Neural cell (in vitro differentiated cells): ENCODE results near the gene SOS1. TPM values are rescaled to one million over a fixed set of nuclear protein-coding genes. Genes with fewer than 3 reads are reported as not detected.

Experiments
- H2AFZ ChIP-seq: fragments of 200-600, 300-800 bp; sonication (generic), shearing (Covaris generic); 2 replicates; pipeline ENCODE4 v1.6.0; 2014; ENCODE audit warnings: low read depth, mild to moderate bottlenecking, antibody characterized with exemption, low read length, moderate library complexity
- H3F3A ChIP-seq: fragments of 200-600 bp; shearing (Covaris generic); 2 replicates; pipeline ENCODE4 v1.6.1; 2016; ENCODE audit warnings: mild to moderate bottlenecking, moderate library complexity, mixed read lengths, antibody characterized with exemption, low read length; ENCODE audit not compliant: insufficient read depth, poor library complexity, severe bottlenecking
- H3K27ac ChIP-seq: fragments of 200-600, 300-800 bp; sonication (generic), shearing (Covaris generic); 2 replicates; pipeline ENCODE4 v1.5.1; 2014; ENCODE audit warnings: mild to moderate bottlenecking, low read length, moderate library complexity
- H3K27me3 ChIP-seq: fragments of 300-800, 200-600 bp; sonication (generic), shearing (Covaris generic); 2 replicates; pipeline ENCODE4 v1.6.0; 2014; ENCODE audit warnings: mild to moderate bottlenecking, low read depth, low read length, moderate library complexity; ENCODE audit not compliant: insufficient read depth
- H3K36me3 ChIP-seq: fragments of 300-800, 200-600 bp; sonication (generic), shearing (Covaris generic); 2 replicates; pipeline ENCODE4 v1.5.1; 2014; ENCODE audit warnings: mild to moderate bottlenecking, antibody characterized with exemption, low read length, moderate library complexity; ENCODE audit not compliant: insufficient read depth
- H3K4me2 ChIP-seq: fragments of 300-800, 200-600 bp; sonication (generic), shearing (Covaris generic); 2 replicates; pipeline ENCODE4 v1.6.0; 2014; ENCODE audit warnings: mild to moderate bottlenecking, low read length
- H3K4me3 ChIP-seq: fragments of 300-800, 200-600 bp; sonication (generic), shearing (Covaris generic); 2 replicates; pipeline ENCODE4 v1.5.1; 2014; ENCODE audit warnings: mild to moderate bottlenecking, low read length, moderate library complexity
- H3K79me2 ChIP-seq: fragments of 200-600 bp; shearing (Covaris generic); replicated peaks from 2 replicates; pipeline ENCODE4 v1.6.0; 2014; ENCODE audit warnings: mild to moderate bottlenecking, low read length, moderate library complexity; ENCODE audit not compliant: insufficient read depth
- H3K9ac ChIP-seq: fragments of 300-800, 200-600 bp; sonication (generic), shearing (Covaris generic); 2 replicates; pipeline ENCODE4 v1.6.1; 2016; ENCODE audit warnings: mild to moderate bottlenecking, low read length, mixed read lengths
- H3K9me2 ChIP-seq: fragments of 200-600 bp; shearing (Covaris generic); 2 replicates; pipeline ENCODE4 v1.6.1; 2016; ENCODE audit warnings: mild to moderate bottlenecking, low read length, mixed read lengths; ENCODE audit not compliant: insufficient read depth
- H3K9me3 ChIP-seq: fragments of 200-600, 300-800 bp; sonication (generic), shearing (Covaris generic); 2 replicates; pipeline ENCODE4 v1.6.1; 2016; ENCODE audit warnings: mild to moderate bottlenecking, mixed run types, low read length, moderate library complexity, mixed read lengths
- H4K20me1 ChIP-seq: fragments of 200-600 bp; shearing (Covaris generic); 2 replicates; pipeline ENCODE4 v1.6.1; 2016; ENCODE audit warnings: mild to moderate bottlenecking, mixed run types; ENCODE audit not compliant: insufficient read depth
- CTCF ChIP-seq: fragments of 450-650 bp; IDR thresholded peaks from 2 replicates; pipeline ENCODE4 v1.5.1; 2014; ENCODE audit warnings: antibody characterized with exemption, mild to moderate bottlenecking, moderate library complexity; ENCODE audit not compliant: poor library complexity, severe bottlenecking
- EP300 ChIP-seq: fragments of 450-650 bp; conservative IDR thresholded peaks from 2 replicates; pipeline ENCODE4 v1.6.1; 2014; ENCODE audit warnings: antibody characterized with exemption, mild to moderate bottlenecking, moderate library complexity; ENCODE audit not compliant: poor library complexity, severe bottlenecking
- EZH2 ChIP-seq: fragments of 200-600, 300-800 bp; shearing (Covaris generic), sonication (generic); IDR thresholded peaks from 2 replicates; pipeline ENCODE4 v1.6.1; 2014; ENCODE audit warnings: antibody characterized with exemption, low read length, borderline replicate concordance, mild to moderate bottlenecking; ENCODE audit not compliant: insufficient read depth, poor library complexity, severe bottlenecking
- MXI1 ChIP-seq: fragments of 450-650 bp; conservative IDR thresholded peaks from 2 replicates; pipeline ENCODE4 v1.6.1; 2014; ENCODE audit warnings: antibody characterized with exemption, mild to moderate bottlenecking; ENCODE audit not compliant: poor library complexity, severe bottlenecking
- POLR2AphosphoS5 ChIP-seq: IDR thresholded peaks from 2 replicates; pipeline ENCODE4 v1.6.1; 2012
- RAD21 ChIP-seq: fragments of 450-650 bp; conservative IDR thresholded peaks from 2 replicates; pipeline ENCODE4 v1.6.1; 2014; ENCODE audit warnings: antibody characterized with exemption, mild to moderate bottlenecking, moderate library complexity
- REST ChIP-seq: IDR thresholded peaks from 2 replicates; pipeline ENCODE4 v1.6.1; 2012; ENCODE audit warnings: borderline replicate concordance
- SMC3 ChIP-seq: fragments of 450-650 bp; conservative IDR thresholded peaks from 2 replicates; pipeline ENCODE4 v1.6.1; 2014; ENCODE audit warnings: antibody characterized with exemption, mild to moderate bottlenecking, moderate library complexity; ENCODE audit not compliant: poor library complexity
- TAF1 ChIP-seq: IDR thresholded peaks from 2 replicates; pipeline ENCODE4 v1.6.1; 2012; ENCODE audit warnings: low read depth
- polyA plus RNA-seq: library from polyadenylated mRNA; depleted of rRNA; stranded (reverse); fragments of >200 nt; gene quantifications from 2 replicates; pipeline ENCODE4 v1.2.3, GENCODE V29; 2014

SOS1 gene
- polyA plus RNA-seq, 1 donor from 2014 or later: 19.0 TPM

GRCh38 chr2:38968021-38968420 is 152.8 kb downstream of the SOS1 start:
- Histone ChIP-seq H3K79me2 (no peaks in the 10 kb centered on the region), H3F3A (no peaks in the 10 kb centered on the region), H3K9ac (no peak overlapping the region), H2AFZ (no peak overlapping the region), H3K9me3 (no peaks in the 10 kb centered on the region), H4K20me1 (no peaks in the 10 kb centered on the region), H3K36me3 (no peaks in the 10 kb centered on the region), H3K27ac (no peak overlapping the region), H3K27me3 (no peaks in the 10 kb centered on the region), H3K9me2 (no peaks in the 10 kb centered on the region), H3K4me3 (no peak overlapping the region), H3K4me2 (no peak overlapping the region)
- no peak for TF ChIP-seq POLR2AphosphoS5
- no peak for TF ChIP-seq EP300
- no peak for TF ChIP-seq CTCF

GRCh38 chr2:38966678-38967077 is 154.2 kb downstream of the SOS1 start:
- no peaks in the 10 kb centered on the region for H3K9me3 ChIP-seq
- H3K27me3 ChIP-seq: no peaks in the 10 kb centered on the region
- no peak overlapping the region for H2AFZ ChIP-seq
- no peak overlapping the region for H3K4me2 ChIP-seq
- H4K20me1 ChIP-seq: no peaks in the 10 kb centered on the region
- H3K9me2 ChIP-seq: no peaks in the 10 kb centered on the region
- no peak overlapping the region for H3K27ac ChIP-seq
- TF ChIP-seq EP300 (no peak), MXI1 (no peak), TAF1 (no peak), EZH2 (no peak), REST (no peak), POLR2AphosphoS5 (no peak), RAD21 (no peak), CTCF (no peak), SMC3 (no peak)
- H3K9ac ChIP-seq: no peak overlapping the region
- H3F3A ChIP-seq: no peaks in the 10 kb centered on the region
- H3K36me3 ChIP-seq: no peaks in the 10 kb centered on the region
- no peaks in the 10 kb centered on the region for H3K79me2 ChIP-seq
- no peak overlapping the region for H3K4me3 ChIP-seq
